Activated CD8-positive, alpha-beta memory T cell treated with anti-CD3 and anti-CD28 coated beads for 48 hours (primary cell): ENCODE measurements around the gene ANO9.
A peak's percentile ranks its signal among the peaks of the same experiment; 100 is the strongest.

ENCODE experiments used
- DNase-seq, 3 experiments: peaks; one replicate each; pipeline ENCODE4 v3.0.0-alpha.2; 2020; ENCODE audit warnings: low read depth in 2 of 3, low spot score in 2 of 3

ANO9 gene

GRCh38 chr11:452916-453527 is 11.2 kb upstream of the ANO9 start:
- DNase-seq: no peak

GRCh38 chr11:452203-452744 is 10.5 kb upstream of the ANO9 start:
- DNase-seq: no peak

- no peak for DNase-seq
These were observed 9.9 kb upstream of the ANO9 start for GRCh38 chr11:451738-452137.

- peak in 2 of 3 experiments; percentile 25 to 44 for DNase-seq
These were observed 9.1 kb upstream of the ANO9 start for GRCh38 chr11:450809-451451.

- DNase-seq: peak; percentile 74 to 85 (median 83)
These were observed 8.3 kb upstream of the ANO9 start, which contains the start of gene PTDSS2 for GRCh38 chr11:449889-450808. TSS of gene PTDSS2 (plus strand) at chr11:450279. CDS start at chr11:450456, 177 bp downstream.

GRCh38 chr11:447923-448731 is 6.3 kb upstream of the ANO9 start:
- peak; percentile 91 to 97 (median 93) for DNase-seq

GRCh38 chr11:446891-447290 is 5.1 kb upstream of the ANO9 start:
- no peak for DNase-seq

GRCh38 chr11:445765-446588 is 4.2 kb upstream of the ANO9 start:
- no peak for DNase-seq

GRCh38 chr11:444396-445144 is 2.8 kb upstream of the ANO9 start:
- no peak for DNase-seq

- DNase-seq: no peak
These were observed 1.9 kb upstream of the ANO9 start for GRCh38 chr11:443542-444199.

GRCh38 chr11:442611-443081 is 835 bp upstream of the ANO9 start:
- DNase-seq: no peak

GRCh38 chr11:441043-441417 is 781 bp downstream of the ANO9 start:
- no peak for DNase-seq

- no peak for DNase-seq
These were observed 1.5 kb downstream of the ANO9 start for GRCh38 chr11:440065-441042.

- no peak for DNase-seq
These were observed 2.3 kb downstream of the ANO9 start for GRCh38 chr11:439315-440064.

GRCh38 chr11:438101-438844 is 3.5 kb downstream of the ANO9 start:
- no peak for DNase-seq
